Hematopoietic multipotent progenitor cell (in vitro differentiated cells): Measurements from ENCODE around the gene SENP7. TPM values are rescaled to one million over a fixed set of nuclear protein-coding genes. Genes with fewer than 3 reads are reported as not detected.
"Not testable (repeated sequence)": the region's sequence is repeated elsewhere in the genome, so short reads cannot be mapped to it uniquely, and the experiment has no call there.

Source experiments
- DNase-seq, 3 donors: peaks; one replicate each; pipeline ENCODE4 v3.0.0-alpha.2; 2011 to 2015; ENCODE audit warnings: low read depth in 2 of 3, low spot score in 2 of 3
- total RNA-seq: library from RNA; depleted of rRNA; stranded (reverse); fragments of >200 nt; gene quantifications from one replicate; pipeline ENCODE4 v1.2.3, GENCODE V29; 2012

The SENP7 gene
- total RNA-seq = 10.0 TPM

- DNase-seq = peak; percentile 57 to 84 (median 79)
These were observed at the start of gene SENP7 for GRCh38 chr3:101512646-101513418. TSS of gene SENP7 (minus strand) at chr3:101513212. CDS start at chr3:101513130, 82 bp downstream.

- DNase-seq = peak; percentile 83 to 96 (median 94)
These were observed 48.8 kb upstream of the SENP7 start, which contains the start of gene TRMT10C for GRCh38 chr3:101561630-101562328. TSS of gene TRMT10C (plus strand) at chr3:101561868. CDS start at chr3:101564782, 2,914 bp downstream.

GRCh38 chr3:101556064-101556463 is 43.1 kb upstream of the SENP7 start:
- no peak for DNase-seq

GRCh38 chr3:101553381-101553780 is 40.4 kb upstream of the SENP7 start:
- DNase-seq = not testable (repeated sequence)

- not testable (repeated sequence) for DNase-seq
These were observed 38.5 kb upstream of the SENP7 start for GRCh38 chr3:101551359-101552081.

- no peak for DNase-seq
These were observed 36.5 kb upstream of the SENP7 start for GRCh38 chr3:101549473-101549872.

- no peak for DNase-seq
These were observed 35.6 kb upstream of the SENP7 start for GRCh38 chr3:101548527-101549105.

GRCh38 chr3:101544161-101544850 is 31.3 kb upstream of the SENP7 start:
- DNase-seq = no peak

- DNase-seq = no peak
These were observed 29.9 kb upstream of the SENP7 start for GRCh38 chr3:101542957-101543356.

GRCh38 chr3:101536955-101537354 is 23.9 kb upstream of the SENP7 start:
- DNase-seq = not testable (repeated sequence)

- no peak for DNase-seq
These were observed 23.3 kb upstream of the SENP7 start for GRCh38 chr3:101536266-101536665.

- DNase-seq = no peak
These were observed 22.2 kb upstream of the SENP7 start for GRCh38 chr3:101535221-101535620.

GRCh38 chr3:101533603-101533968 is 20.6 kb upstream of the SENP7 start:
- DNase-seq = no peak

GRCh38 chr3:101532783-101533602 is 20.0 kb upstream of the SENP7 start:
- DNase-seq = no peak

GRCh38 chr3:101531473-101532086 is 18.6 kb upstream of the SENP7 start:
- no peak for DNase-seq

GRCh38 chr3:101530686-101531047 is 17.7 kb upstream of the SENP7 start:
- DNase-seq = no peak

- peak in 2 of 3 donors; percentile 36 to 65 for DNase-seq
These were observed 17.0 kb upstream of the SENP7 start for GRCh38 chr3:101529816-101530685.

- no peak for DNase-seq
These were observed 14.9 kb upstream of the SENP7 start for GRCh38 chr3:101527906-101528305.
